H1 (cell line): Measurements from ENCODE around the gene THAP4. TPM values are rescaled to one million over a fixed set of nuclear protein-coding genes. Genes with fewer than 3 reads are reported as not detected.
"Not testable (repeated sequence)": the region's sequence is repeated elsewhere in the genome, so short reads cannot be mapped to it uniquely, and the experiment has no call there.

Source experiments
- CTCF ChIA-PET: fragments of 300-600 bp; sonication (Branson Sonifier 250); formaldehyde crosslinking; loops from one replicate; lab custom pipeline; 2021; ENCODE audit not compliant: partially characterized antibody; lab: Charles Lee
- POLR2A ChIA-PET: fragments of 300-600 bp; sonication (Branson Sonifier 250); formaldehyde crosslinking; loops from one replicate; lab custom pipeline; 2021; ENCODE audit warnings: inconsistent platforms; ENCODE audit not compliant: partially characterized antibody; lab: Charles Lee
- DNase-seq, 2 experiments: peaks; one replicate each; pipeline versions ENCODE4 v3.0.0 to v3.0.0-alpha.2; 2010 to 2022; ENCODE audit warnings: low spot score in 2 of 2, low read depth in 1 of 2, mixed read lengths in 1 of 2
- FAIRE-seq: peaks from 2 replicates; lab custom pipeline; 2011; peaks lifted over from hg19 to GRCh38; lab: Jason Lieb, UNC
- H2AFZ ChIP-seq: 2 replicates; pipeline ENCODE4 v1.8.1; 2012; ENCODE audit warnings: low read length, inconsistent platforms
- H2AK5ac ChIP-seq: 2 replicates; pipeline ENCODE4 v1.6.1; 2013; ENCODE audit warnings: low read depth, low read length
- H2BK120ac ChIP-seq: replicated peaks from 2 replicates; pipeline ENCODE3; 2013; ENCODE audit warnings: low read depth, low read length, inconsistent platforms
- H2BK12ac ChIP-seq: 2 replicates; pipeline ENCODE4 v1.6.1; 2013; ENCODE audit warnings: low read depth, low read length
- H2BK15ac ChIP-seq: 2 replicates; pipeline ENCODE4 v1.6.1; 2013; ENCODE audit warnings: low read length
- H2BK20ac ChIP-seq: 2 replicates; pipeline ENCODE4 v1.6.1; 2013; ENCODE audit warnings: low read length
- H2BK5ac ChIP-seq: 2 replicates; pipeline ENCODE4 v1.6.1; 2013; ENCODE audit warnings: low read depth, low read length
- H3K14ac ChIP-seq: 2 replicates; pipeline ENCODE4 v1.6.1; 2013; ENCODE audit warnings: inconsistent platforms; ENCODE audit not compliant: insufficient read length
- H3K18ac ChIP-seq: 2 replicates; pipeline ENCODE4 v1.6.1; 2013; ENCODE audit warnings: low read length; ENCODE audit errors: extremely low read depth
- H3K23ac ChIP-seq: 2 replicates; pipeline ENCODE4 v1.6.1; 2013; ENCODE audit warnings: inconsistent platforms; ENCODE audit not compliant: insufficient read length
- H3K23me2 ChIP-seq: 2 replicates; pipeline ENCODE4 v1.6.1; 2013; ENCODE audit warnings: low read depth, low read length
- H3K27ac ChIP-seq: 2 replicates; pipeline ENCODE4 v1.6.1; 2011; ENCODE audit warnings: low read depth, low read length, inconsistent platforms
- H3K27me3 ChIP-seq, 4 experiments: replicated peaks in 1 of 4; 1 replicate in 1 of 4; 2 replicates in 3 of 4; pipeline versions ENCODE4 v1.6.1 to v1.8.1; 2011 to 2013; ENCODE audit warnings: low read length in 3 of 4, mild to moderate bottlenecking in 3 of 4, inconsistent platforms in 2 of 4, mixed read lengths in 2 of 4, moderate library complexity in 1 of 4; ENCODE audit not compliant: control insufficient read depth in 3 of 4, insufficient read depth in 3 of 4; ENCODE audit errors: extremely low read depth in 1 of 4
- H3K36me3 ChIP-seq, 4 experiments: 2 replicates each; pipeline versions ENCODE4 v1.6.1 to v1.8.1; 2011 to 2013; ENCODE audit warnings: mild to moderate bottlenecking in 4 of 4, low read length in 3 of 4, moderate library complexity in 2 of 4, control low read depth in 1 of 4, inconsistent platforms in 1 of 4; ENCODE audit not compliant: insufficient read depth in 4 of 4, control insufficient read depth in 2 of 4
- H3K4ac ChIP-seq: replicated peaks from 2 replicates; pipeline ENCODE3; 2013; ENCODE audit warnings: low read length, low read depth, mixed read lengths, inconsistent platforms; ENCODE audit not compliant: insufficient read length
- H3K4me1 ChIP-seq, 4 experiments: replicated peaks in 1 of 4; 1 replicate in 1 of 4; 2 replicates in 3 of 4; pipeline versions ENCODE4 v1.6.1 to v1.8.1; 2011 to 2013; ENCODE audit warnings: low read length in 3 of 4, inconsistent platforms in 2 of 4, mixed read lengths in 1 of 4; ENCODE audit not compliant: insufficient read depth in 4 of 4, control insufficient read depth in 3 of 4
- H3K4me2 ChIP-seq, 2 experiments: 2 replicates each; pipeline versions ENCODE4 v1.6.1 to v1.8.1; 2011 to 2013; ENCODE audit warnings: low read depth in 2 of 2, low read length in 2 of 2, control low read depth in 1 of 2, inconsistent platforms in 1 of 2, mild to moderate bottlenecking in 1 of 2; ENCODE audit not compliant: insufficient read depth in 1 of 2
- H3K4me3 ChIP-seq, 4 experiments: fragments of 200-600, 300-600 bp in 1 of 4; sonication (generic), shearing (Covaris generic), sonication (Bioruptor Twin) in 1 of 4; 2 replicates each; pipeline versions ENCODE4 v1.5.1 to v1.8.1; 2011 to 2016; ENCODE audit warnings: low read length in 4 of 4, low read depth in 3 of 4, control low read depth in 2 of 4, inconsistent platforms in 2 of 4, mild to moderate bottlenecking in 2 of 4, mixed read lengths in 1 of 4, moderate library complexity in 1 of 4; ENCODE audit not compliant: insufficient read depth in 2 of 4; ENCODE audit errors: extremely low read depth in 1 of 4
- H3K56ac ChIP-seq: replicated peaks from 2 replicates; pipeline ENCODE3; 2013; ENCODE audit warnings: low read depth, mild to moderate bottlenecking, mixed read lengths, low read length, inconsistent platforms; ENCODE audit not compliant: insufficient read length
- H3K79me1 ChIP-seq: 2 replicates; pipeline ENCODE4 v1.6.1; 2013; ENCODE audit warnings: low read depth, low read length, control low read depth
- H3K79me2 ChIP-seq, 2 experiments: 2 replicates each; pipeline versions ENCODE4 v1.6.1 to v1.8.1; 2012 to 2013; ENCODE audit warnings: low read length in 2 of 2, mild to moderate bottlenecking in 2 of 2, inconsistent platforms in 1 of 2; ENCODE audit not compliant: insufficient read depth in 2 of 2, control insufficient read depth in 1 of 2
- H3K9ac ChIP-seq, 4 experiments: replicated peaks in 1 of 4; 1 replicate in 1 of 4; 2 replicates in 3 of 4; pipeline versions ENCODE4 v1.6.1 to v1.8.1; 2011 to 2013; ENCODE audit warnings: low read depth in 3 of 4, low read length in 3 of 4, control low read depth in 2 of 4, mild to moderate bottlenecking in 2 of 4, moderate library complexity in 2 of 4, inconsistent platforms in 1 of 4; ENCODE audit errors: extremely low read depth in 1 of 4
- H3K9me3 ChIP-seq, 2 experiments: 2 replicates each; pipeline versions ENCODE4 v1.6.1 to v1.8.1; 2012 to 2013; ENCODE audit warnings: mild to moderate bottlenecking in 2 of 2, moderate library complexity in 2 of 2, control low read depth in 1 of 2, inconsistent platforms in 1 of 2, low read depth in 1 of 2, low read length in 1 of 2, mixed read lengths in 1 of 2; ENCODE audit not compliant: insufficient read depth in 2 of 2
- H4K20me1 ChIP-seq, 2 experiments: replicated peaks in 1 of 2; 2 replicates each; pipeline versions ENCODE3 to v1.8.1; 2011 to 2013; ENCODE audit warnings: inconsistent platforms in 2 of 2, low read length in 2 of 2, mild to moderate bottlenecking in 1 of 2; ENCODE audit not compliant: insufficient read depth in 2 of 2, control insufficient read depth in 1 of 2
- H4K5ac ChIP-seq: 2 replicates; pipeline ENCODE4 v1.6.1; 2013; ENCODE audit warnings: low read length, low read depth, mixed read lengths, inconsistent platforms; ENCODE audit not compliant: insufficient read length
- H4K8ac ChIP-seq: 2 replicates; pipeline ENCODE4 v1.8.0; 2013; ENCODE audit warnings: mild to moderate bottlenecking, moderate library complexity, low read length, inconsistent platforms; ENCODE audit not compliant: insufficient read depth; ENCODE audit errors: extremely low read depth
- H4K91ac ChIP-seq: replicated peaks from 2 replicates; pipeline ENCODE3; 2013; ENCODE audit warnings: low read length, mixed read lengths, inconsistent platforms; ENCODE audit not compliant: insufficient read length
- CHD1 ChIP-seq: IDR thresholded peaks from 2 replicates; pipeline ENCODE4 v1.6.1; 2012; ENCODE audit warnings: low read depth, low read length, improper control_type of control experiment
- WGBS, 2 experiments: shearing (Covaris generic) in 1 of 2; methylation state at CpG; one replicate each; pipeline versions ENCODE4 v1.1.6 to v1.1.7; 2013 to 2015; ENCODE audit warnings: low lambda C conversion rate in 2 of 2, mixed read lengths in 2 of 2, inconsistent platforms in 1 of 2, low coverage in 1 of 2, missing lambda C conversion rate in 1 of 2; ENCODE audit not compliant: insufficient replicate concordance in 2 of 2, insufficient coverage in 1 of 2, insufficient read length in 1 of 2; ENCODE audit errors: extremely low coverage in 1 of 2, missing lambda C conversion rate in 1 of 2; 5-methylcytosine and 5-hydroxymethylcytosine counted together
- polyA plus RNA-seq, 7 experiments: library from polyadenylated mRNA; depleted of rRNA in 3 of 7; stranded (reverse) in 5 of 7; unstranded in 2 of 7; fragments of >200 nt in 5 of 7; fragments of 200-250 nt in 2 of 7; gene quantifications; 1 replicate in 5 of 7; 2 replicates in 1 of 7; 4 replicates in 1 of 7; pipeline versions ENCODE4 v1.2.1 to v1.2.3, GENCODE V29; 2011 to 2013; ENCODE audit warnings: missing spikeins in 2 of 7, mixed read lengths in 2 of 7
- total RNA-seq: library from RNA; stranded (reverse); fragmentation: NEBNext Ultra II Directional; extraction: Animal tissue kit (Norgen Biotek cat#: 25700); gene quantifications from 2 replicates; pipeline ENCODE4 v1.2.1, GENCODE V29; 2021

The THAP4 gene
- total and polyA plus RNA-seq, 2 of the 8 experiments (the other 6 are each of a cell fraction or from before 2014, with no cell fraction given) = 78.9 to 83.6 TPM

- TF ChIP-seq CHD1 = no peak
These were observed 63.2 kb downstream of the THAP4 start (continued) for GRCh38 chr2:241573741-241574140.

- H3K4me2 ChIP-seq, H2AK5ac ChIP-seq, H3K56ac ChIP-seq, H4K5ac ChIP-seq, H3K27ac ChIP-seq, H3K23ac ChIP-seq, H4K20me1 ChIP-seq, FAIRE-seq, H3K27me3 ChIP-seq, H4K91ac ChIP-seq, H2BK120ac ChIP-seq, H3K14ac ChIP-seq, H2BK20ac ChIP-seq, H3K79me2 ChIP-seq, H3K79me1 ChIP-seq, H2BK15ac ChIP-seq, H3K9ac ChIP-seq, H3K4me3 ChIP-seq, H2BK12ac ChIP-seq, H2BK5ac ChIP-seq, DNase-seq, H3K18ac ChIP-seq, H3K23me2 ChIP-seq, H2AFZ ChIP-seq, H3K36me3 ChIP-seq, H3K9me3 ChIP-seq, H3K4ac ChIP-seq: not testable (repeated sequence)
- H4K8ac ChIP-seq = peak overlapping the region; percentile 89; the same call in 1 of the 2 replicates
- ChIA-PET POLR2A (interaction anchor here (1.5 kb wide), 1 partner anchor 35 kb away, joined by 3 read pairs; no protein-coding TSS in a partner anchor), CTCF (interaction anchor here (1.2 kb wide), 1 partner anchor 189 kb away, joined by 3 read pairs; no protein-coding TSS in a partner anchor)
- WGBS, 2 experiments = 91% methylated on average over 15 of the region's 20 CpGs; no CpG with 5 or more reads in 1 of the 2 experiments
- peaks cover 0 to 16% (median 2%) of the 10 kb centered on the region in 4 experiments; a peak in 3 of 7 replicates for H3K4me1 ChIP-seq
These were observed 63.9 kb downstream of the THAP4 start for GRCh38 chr2:241572915-241573651.
